H1 (cell line): ENCODE data around the gene PRXL2A. TPM values are rescaled to one million over a fixed set of nuclear protein-coding genes. Genes with fewer than 3 reads are reported as not detected.

Experiments
- polyA plus RNA-seq, 7 experiments: library from polyadenylated mRNA; depleted of rRNA in 3 of 7; stranded (reverse) in 5 of 7; unstranded in 2 of 7; fragments of >200 nt in 5 of 7; fragments of 200-250 nt in 2 of 7; gene quantifications; 1 replicate in 5 of 7; 2 replicates in 1 of 7; 4 replicates in 1 of 7; pipeline versions ENCODE4 v1.2.1 to v1.2.3, GENCODE V29; 2011 to 2013; ENCODE audit warnings: missing spikeins in 2 of 7, mixed read lengths in 2 of 7
- total RNA-seq: library from RNA; stranded (reverse); fragmentation: NEBNext Ultra II Directional; extraction: Animal tissue kit (Norgen Biotek cat#: 25700); gene quantifications from 2 replicates; pipeline ENCODE4 v1.2.1, GENCODE V29; 2021
- TF ChIP-seq, protein P1 (sequence below): IDR thresholded peaks from 2 replicates; pipeline ENCODE4 v1.6.1; 2012; ENCODE audit warnings: inconsistent platforms

PRXL2A gene
- total and polyA plus RNA-seq, 2 of the 8 experiments (the other 6 are each of a cell fraction or from before 2014, with no cell fraction given), result 13.4 to 58.3 TPM

DNA sequence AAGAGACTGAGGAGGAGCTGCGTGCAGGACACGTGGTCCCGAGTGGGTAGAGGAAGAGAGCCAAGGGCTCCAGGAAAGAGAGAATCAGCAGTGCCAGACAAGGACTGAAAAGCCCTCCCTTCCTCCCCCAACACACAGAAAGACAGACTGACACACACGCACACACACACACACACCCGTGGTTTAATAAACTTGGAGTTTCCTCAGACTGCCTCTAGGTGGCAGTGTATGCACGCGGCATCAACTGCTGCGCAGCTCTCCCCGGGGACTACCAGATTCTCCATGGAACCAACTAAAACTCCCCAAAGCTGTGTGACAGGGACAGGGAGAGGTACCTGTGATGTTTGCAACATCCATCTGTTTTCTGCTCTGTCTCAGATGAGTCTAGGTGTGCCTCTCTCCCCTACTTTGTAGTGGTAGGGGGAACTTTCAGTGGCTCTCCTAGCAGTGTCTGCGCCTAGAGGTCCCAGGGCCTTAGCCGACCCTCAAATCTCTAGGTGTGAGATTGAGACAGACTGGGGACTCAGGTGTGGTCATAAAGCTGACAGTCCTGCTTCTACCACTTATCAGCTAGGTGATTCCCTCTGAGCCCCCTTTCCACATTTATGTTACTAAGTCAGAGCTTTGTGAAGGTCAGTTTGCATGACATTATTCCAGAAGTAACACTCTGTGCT is 36.4 kb downstream of the PRXL2A start (continued):
- TF ChIP-seq, protein P1, sequence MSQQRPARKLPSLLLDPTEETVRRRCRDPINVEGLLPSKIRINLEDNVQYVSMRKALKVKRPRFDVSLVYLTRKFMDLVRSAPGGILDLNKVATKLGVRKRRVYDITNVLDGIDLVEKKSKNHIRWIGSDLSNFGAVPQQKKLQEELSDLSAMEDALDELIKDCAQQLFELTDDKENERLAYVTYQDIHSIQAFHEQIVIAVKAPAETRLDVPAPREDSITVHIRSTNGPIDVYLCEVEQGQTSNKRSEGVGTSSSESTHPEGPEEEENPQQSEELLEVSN, result no peak
